Type B pancreatic cell (in vitro differentiated cells): ENCODE measurements around the gene RGS11. TPM values are rescaled to one million over a fixed set of nuclear protein-coding genes. Genes with fewer than 3 reads are reported as not detected.

Experiments used
- DNase-seq: peaks from one replicate; pipeline ENCODE4 v3.0.0; 2021; ENCODE audit warnings: mixed read lengths; ENCODE audit not compliant: unreplicated experiment; ENCODE audit errors: extremely low spot score
- H3K27ac Mint-ChIP-seq: 2 replicates; pipeline ENCODE4 v1.8.0; 2021; ENCODE audit warnings: mild to moderate bottlenecking, mixed read lengths
- H3K27me3 Mint-ChIP-seq: 2 replicates; pipeline ENCODE4 v1.8.0; 2021; ENCODE audit warnings: mixed read lengths
- H3K36me3 Mint-ChIP-seq: 2 replicates; pipeline ENCODE4 v1.8.0; 2021; ENCODE audit warnings: mixed read lengths
- H3K4me1 Mint-ChIP-seq: one replicate; pipeline ENCODE4 v1.8.0; 2021; ENCODE audit warnings: mixed read lengths; ENCODE audit not compliant: unreplicated experiment
- H3K4me3 Mint-ChIP-seq: 2 replicates; pipeline ENCODE4 v1.8.0; 2021; ENCODE audit warnings: mild to moderate bottlenecking, mixed read lengths
- H3K9me3 Mint-ChIP-seq: 2 replicates; pipeline ENCODE4 v1.8.0; 2021; ENCODE audit warnings: mixed read lengths
- total RNA-seq: library from RNA; stranded (reverse); gene quantifications from 2 replicates; pipeline ENCODE4 v1.2.1, GENCODE V29; 2021; ENCODE audit warnings: low replicate concordance
- TF ChIP-seq, protein P1 (sequence below): fragments of 200-600 bp; sonication (generic); conservative IDR thresholded peaks from 2 replicates; pipeline ENCODE4 v1.5.0; 2021; ENCODE audit warnings: antibody characterized with exemption, mild to moderate bottlenecking

The RGS11 gene
- total RNA-seq, 1 donor from 2014 or later, result 6.6 TPM

GRCh38 chr16:285146-286055, 9.7 kb upstream of the RGS11 start:
- no peak overlapping the region for H3K4me3 Mint-ChIP-seq
- no peak overlapping the region for H3K27ac Mint-ChIP-seq
- peaks cover 3% of the 10 kb centered on the region for H3K27me3 Mint-ChIP-seq
- TF ChIP-seq, protein P1, sequence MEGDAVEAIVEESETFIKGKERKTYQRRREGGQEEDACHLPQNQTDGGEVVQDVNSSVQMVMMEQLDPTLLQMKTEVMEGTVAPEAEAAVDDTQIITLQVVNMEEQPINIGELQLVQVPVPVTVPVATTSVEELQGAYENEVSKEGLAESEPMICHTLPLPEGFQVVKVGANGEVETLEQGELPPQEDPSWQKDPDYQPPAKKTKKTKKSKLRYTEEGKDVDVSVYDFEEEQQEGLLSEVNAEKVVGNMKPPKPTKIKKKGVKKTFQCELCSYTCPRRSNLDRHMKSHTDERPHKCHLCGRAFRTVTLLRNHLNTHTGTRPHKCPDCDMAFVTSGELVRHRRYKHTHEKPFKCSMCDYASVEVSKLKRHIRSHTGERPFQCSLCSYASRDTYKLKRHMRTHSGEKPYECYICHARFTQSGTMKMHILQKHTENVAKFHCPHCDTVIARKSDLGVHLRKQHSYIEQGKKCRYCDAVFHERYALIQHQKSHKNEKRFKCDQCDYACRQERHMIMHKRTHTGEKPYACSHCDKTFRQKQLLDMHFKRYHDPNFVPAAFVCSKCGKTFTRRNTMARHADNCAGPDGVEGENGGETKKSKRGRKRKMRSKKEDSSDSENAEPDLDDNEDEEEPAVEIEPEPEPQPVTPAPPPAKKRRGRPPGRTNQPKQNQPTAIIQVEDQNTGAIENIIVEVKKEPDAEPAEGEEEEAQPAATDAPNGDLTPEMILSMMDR, result no peak
- H3K4me1 Mint-ChIP-seq, result no peaks in the 10 kb centered on the region
- peaks cover 3% of the 10 kb centered on the region for H3K36me3 Mint-ChIP-seq
- no peak for DNase-seq
- H3K9me3 Mint-ChIP-seq, result no peaks in the 10 kb centered on the region

DNA sequence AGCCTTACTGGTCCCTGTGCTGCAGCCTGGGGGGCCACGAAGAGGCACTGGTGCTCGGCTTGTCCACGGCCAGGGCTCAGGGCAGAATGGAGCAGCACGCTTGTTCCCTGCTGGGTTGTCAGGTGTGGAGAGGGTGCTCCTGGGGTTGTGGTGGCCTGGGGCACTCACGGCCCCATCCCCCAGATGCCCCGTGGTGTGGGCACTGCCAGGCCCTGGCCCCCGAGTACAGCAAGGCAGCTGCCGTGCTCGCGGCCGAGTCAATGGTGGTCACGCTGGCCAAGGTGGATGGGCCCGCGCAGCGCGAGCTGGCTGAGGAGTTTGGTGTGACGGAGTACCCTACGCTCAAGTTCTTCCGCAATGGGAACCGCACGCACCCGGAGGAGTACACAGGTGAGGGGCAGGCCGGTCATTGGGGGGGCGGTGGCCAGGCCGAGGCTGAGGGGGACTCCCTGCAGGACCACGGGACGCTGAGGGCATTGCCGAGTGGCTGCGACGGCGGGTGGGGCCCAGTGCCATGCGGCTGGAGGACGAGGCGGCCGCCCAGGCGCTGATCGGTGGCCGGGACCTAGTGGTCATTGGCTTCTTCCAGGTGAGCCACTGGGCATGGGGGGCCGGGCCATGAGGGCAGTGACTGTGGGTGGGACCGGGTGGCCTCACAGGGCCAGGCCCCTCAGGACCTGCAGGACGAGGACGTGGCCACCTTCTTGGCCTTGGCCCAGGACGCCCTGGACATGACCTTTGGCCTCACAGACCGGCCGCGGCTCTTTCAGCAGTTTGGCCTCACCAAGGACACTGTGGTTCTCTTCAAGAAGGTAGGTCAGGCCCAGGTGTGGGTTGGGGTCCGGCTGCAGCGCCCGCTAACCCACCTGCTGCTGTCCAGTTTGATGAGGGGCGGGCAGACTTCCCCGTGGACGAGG, 8.7 kb upstream of the RGS11 start:
- Mint-ChIP-seq H3K4me3 (no peak overlapping the region), H3K4me1 (no peaks in the 10 kb centered on the region), H3K27ac (no peak overlapping the region), H3K27me3 (peaks cover 3% of the 10 kb centered on the region), H3K36me3 (peaks cover 3% of the 10 kb centered on the region), H3K9me3 (no peaks in the 10 kb centered on the region)
- DNase-seq, result no peak
- TF ChIP-seq, protein P1, result no peak

DNA sequence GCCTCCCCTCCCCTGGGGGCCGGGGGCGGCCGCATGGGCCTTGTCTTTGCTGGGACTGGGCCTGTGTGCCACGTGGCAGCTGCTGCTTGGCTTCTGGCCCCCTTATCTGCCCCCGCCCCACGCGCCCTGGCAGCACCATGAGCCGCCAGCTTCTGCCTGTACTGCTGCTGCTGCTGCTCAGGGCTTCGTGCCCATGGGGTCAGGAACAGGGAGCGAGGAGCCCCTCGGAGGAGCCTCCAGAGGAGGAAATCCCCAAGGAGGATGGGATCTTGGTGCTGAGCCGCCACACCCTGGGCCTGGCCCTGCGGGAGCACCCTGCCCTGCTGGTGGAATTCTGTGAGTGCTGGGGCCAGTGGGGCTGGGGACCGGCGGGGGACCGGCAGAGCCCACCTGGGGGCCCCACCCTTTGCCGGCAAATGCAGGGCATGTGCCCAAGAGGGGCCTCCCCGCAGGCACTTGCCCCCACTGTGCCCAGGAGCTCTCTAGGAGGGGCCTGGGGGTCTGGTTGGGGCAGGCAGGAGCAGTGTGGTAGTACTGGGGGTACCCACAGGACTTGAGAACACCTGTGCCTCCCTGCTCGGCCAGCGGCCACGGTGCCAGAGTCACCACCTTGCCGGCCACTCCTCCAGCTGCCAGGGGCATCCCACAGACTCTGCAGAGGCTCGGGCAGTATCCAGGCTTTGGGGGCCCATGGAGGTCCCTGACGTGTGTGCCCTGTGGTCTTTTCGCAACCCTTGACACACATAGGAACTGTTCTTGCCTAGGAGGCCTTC, 7.5 kb upstream of the RGS11 start, which contains the start of gene PDIA2:
PDIA2 (plus strand) TSS at position 132 of the 773 bp plus-strand sequence; CDS start at position 138, 6 bp downstream.
- Mint-ChIP-seq H3K9me3 (no peaks in the 10 kb centered on the region), H3K36me3 (peaks cover 3% of the 10 kb centered on the region), H3K4me1 (no peaks in the 10 kb centered on the region), H3K27ac (no peak within 1 kb of the TSS), H3K27me3 (peaks cover 16% of the 10 kb centered on the region), H3K4me3 (no peak within 1 kb of the TSS)
- DNase-seq, result no peak
- TF ChIP-seq, protein P1, result no peak

DNA sequence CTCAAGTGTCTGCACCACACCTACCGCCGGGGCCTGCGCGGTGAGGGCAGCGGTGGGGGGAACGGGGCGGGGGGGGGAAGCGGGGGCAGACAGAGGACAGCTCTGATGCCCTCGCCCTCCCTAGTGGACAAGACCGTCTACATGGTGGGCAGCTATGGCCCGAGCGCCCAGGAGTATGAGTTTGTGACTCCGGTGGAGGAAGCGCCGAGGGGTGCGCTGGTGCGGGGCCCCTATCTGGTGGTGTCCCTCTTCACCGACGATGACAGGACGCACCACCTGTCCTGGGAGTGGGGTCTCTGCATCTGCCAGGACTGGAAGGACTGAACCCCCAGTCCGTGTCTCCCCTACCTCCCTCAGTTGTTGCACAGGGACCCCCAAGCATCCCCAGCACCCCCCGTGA, 6.7 kb upstream of the RGS11 start:
- H3K36me3 Mint-ChIP-seq, result peaks cover 3% of the 10 kb centered on the region
- no peak overlapping the region for H3K27ac Mint-ChIP-seq
- no peaks in the 10 kb centered on the region for H3K9me3 Mint-ChIP-seq
- DNase-seq, result no peak
- H3K4me3 Mint-ChIP-seq, result no peak overlapping the region
- no peaks in the 10 kb centered on the region for H3K4me1 Mint-ChIP-seq
- TF ChIP-seq, protein P1, result no peak
- peaks cover 16% of the 10 kb centered on the region for H3K27me3 Mint-ChIP-seq

DNA sequence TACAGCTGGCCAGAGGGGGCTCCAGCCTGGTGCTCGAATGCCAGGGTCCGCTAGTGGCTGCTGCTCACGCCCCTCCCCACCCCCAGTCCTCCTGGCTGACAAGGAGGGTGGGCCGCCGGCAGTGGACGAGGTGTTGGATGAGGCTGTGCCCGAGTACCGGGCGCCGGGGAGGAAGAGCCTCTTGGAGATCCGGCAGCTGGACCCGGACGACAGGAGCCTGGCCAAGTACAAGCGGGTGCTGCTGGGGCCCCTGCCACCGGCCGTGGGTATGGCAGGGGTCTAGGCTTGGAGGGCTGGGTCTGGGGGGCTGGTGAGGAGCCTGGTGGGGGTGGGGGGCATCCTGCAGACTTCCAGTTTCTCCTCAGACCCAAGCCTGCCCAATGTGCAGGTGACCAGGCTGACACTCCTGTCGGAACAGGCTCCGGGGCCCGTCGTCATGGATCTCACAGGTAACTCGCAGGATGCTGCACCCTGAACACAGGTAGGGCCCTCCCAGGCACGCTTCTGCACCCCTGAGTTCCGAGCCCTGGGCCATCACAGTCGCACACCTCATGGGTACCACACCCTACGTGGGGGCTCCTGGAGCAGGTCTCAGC, 6.0 kb upstream of the RGS11 start:
- no peaks in the 10 kb centered on the region for H3K4me1 Mint-ChIP-seq
- no peak overlapping the region for H3K4me3 Mint-ChIP-seq
- H3K9me3 Mint-ChIP-seq, result no peaks in the 10 kb centered on the region
- DNase-seq, result no peak
- H3K36me3 Mint-ChIP-seq, result peaks cover 3% of the 10 kb centered on the region
- H3K27ac Mint-ChIP-seq, result no peak overlapping the region
- H3K27me3 Mint-ChIP-seq, result peaks cover 23% of the 10 kb centered on the region
- TF ChIP-seq, protein P1, result no peak
